Thyroid gland (tissue), 4 donors: ENCODE data around the gene USP32.
"Not testable (repeated sequence)": the region's sequence is repeated elsewhere in the genome, so short reads cannot be mapped to it uniquely, and the experiment has no call there.

Experiments used
- POLR2A ChIP-seq, 2 donors: fragments of 450-650 bp; IDR thresholded peaks; one replicate each; pipeline ENCODE4 v1.6.1; 2017; ENCODE audit warnings: antibody characterized with exemption in 2 of 2, mild to moderate bottlenecking in 2 of 2, moderate library complexity in 1 of 2
- TF ChIP-seq, protein P1 (sequence below), 6 experiments: fragments of 200-600 bp in 3 of 6; fragments of 450-650 bp in 3 of 6; sonication (generic) in 3 of 6; IDR thresholded peaks; one replicate each; pipeline ENCODE4 v1.5.1; 2016 to 2019; ENCODE audit warnings: antibody characterized with exemption in 6 of 6, mild to moderate bottlenecking in 2 of 6, inconsistent platforms in 1 of 6, moderate library complexity in 1 of 6

DNA sequence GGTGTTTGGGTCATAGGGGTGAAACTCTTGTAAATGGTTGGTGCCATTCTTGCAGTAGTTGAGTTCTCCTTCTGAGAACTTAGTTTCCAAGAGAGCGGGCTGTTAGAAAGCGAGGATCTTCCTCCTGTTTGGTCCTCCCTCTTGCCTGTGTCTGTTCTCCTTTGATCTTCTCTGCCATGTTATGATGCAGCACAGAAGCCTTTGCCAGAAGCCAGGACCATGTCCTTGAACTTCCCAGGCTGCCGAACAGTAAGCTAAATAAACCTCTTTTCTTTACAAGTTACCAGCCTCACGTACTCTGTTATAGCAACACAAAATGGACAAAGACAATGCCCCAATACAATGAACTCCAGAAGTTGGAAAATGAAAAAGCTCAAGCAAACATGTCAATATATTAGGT, 201.9 kb downstream of the USP32 start:
- TF ChIP-seq, protein P1, sequence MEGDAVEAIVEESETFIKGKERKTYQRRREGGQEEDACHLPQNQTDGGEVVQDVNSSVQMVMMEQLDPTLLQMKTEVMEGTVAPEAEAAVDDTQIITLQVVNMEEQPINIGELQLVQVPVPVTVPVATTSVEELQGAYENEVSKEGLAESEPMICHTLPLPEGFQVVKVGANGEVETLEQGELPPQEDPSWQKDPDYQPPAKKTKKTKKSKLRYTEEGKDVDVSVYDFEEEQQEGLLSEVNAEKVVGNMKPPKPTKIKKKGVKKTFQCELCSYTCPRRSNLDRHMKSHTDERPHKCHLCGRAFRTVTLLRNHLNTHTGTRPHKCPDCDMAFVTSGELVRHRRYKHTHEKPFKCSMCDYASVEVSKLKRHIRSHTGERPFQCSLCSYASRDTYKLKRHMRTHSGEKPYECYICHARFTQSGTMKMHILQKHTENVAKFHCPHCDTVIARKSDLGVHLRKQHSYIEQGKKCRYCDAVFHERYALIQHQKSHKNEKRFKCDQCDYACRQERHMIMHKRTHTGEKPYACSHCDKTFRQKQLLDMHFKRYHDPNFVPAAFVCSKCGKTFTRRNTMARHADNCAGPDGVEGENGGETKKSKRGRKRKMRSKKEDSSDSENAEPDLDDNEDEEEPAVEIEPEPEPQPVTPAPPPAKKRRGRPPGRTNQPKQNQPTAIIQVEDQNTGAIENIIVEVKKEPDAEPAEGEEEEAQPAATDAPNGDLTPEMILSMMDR (IDR thresholded peaks at IDR 0.05) = not testable (repeated sequence)
- not testable (repeated sequence) for TF ChIP-seq POLR2A (IDR thresholded peaks at IDR 0.05)
